HepG2 (cell line): ENCODE measurements around the gene DNAJA1. TPM values are rescaled to one million over a fixed set of nuclear protein-coding genes. Genes with fewer than 3 reads are reported as not detected.

Source experiments
- FOSL1 ChIP-seq: sonication (generic); formaldehyde crosslinking; IDR thresholded peaks from 2 replicates; pipeline ENCODE4 v1.9.0; 2021; ENCODE audit warnings: missing genetic modification reagents, borderline replicate concordance
- HCFC1 ChIP-seq: fragments of 150-350 bp; IDR thresholded peaks from 2 replicates; pipeline ENCODE4 v1.6.1; 2014; ENCODE audit warnings: low read depth, low read length
- NONO ChIP-seq, 2 experiments: fragments of 450-650 bp in 1 of 2; sonication (generic) in 1 of 2; formaldehyde crosslinking in 1 of 2; IDR thresholded peaks in 1 of 2; conservative IDR thresholded peaks in 1 of 2; 2 replicates each; pipeline versions ENCODE4 v1.6.1 to v1.8.0; 2017 to 2022; ENCODE audit warnings: mild to moderate bottlenecking in 1 of 2, missing genetic modification reagents in 1 of 2, moderate library complexity in 1 of 2
- RCOR2 ChIP-seq: IDR thresholded peaks from 2 replicates; pipeline ENCODE4 v1.6.1; 2016; ENCODE audit warnings: missing biosample characterization, missing genetic modification reagents
- SCMH1 ChIP-seq: sonication (generic); formaldehyde crosslinking; IDR thresholded peaks from 2 replicates; pipeline ENCODE4 v1.9.0; 2021; ENCODE audit warnings: missing genetic modification reagents, mild to moderate bottlenecking, borderline replicate concordance
- ZBTB8A ChIP-seq: sonication (generic); formaldehyde crosslinking; IDR thresholded peaks from 2 replicates; pipeline ENCODE4 v1.4.0; 2020; ENCODE audit warnings: mild to moderate bottlenecking, low read depth, missing genetic modification reagents, borderline replicate concordance
- ZNF367 ChIP-seq: sonication (generic); formaldehyde crosslinking; IDR thresholded peaks from 2 replicates; pipeline ENCODE4 v1.4.0; 2020; ENCODE audit warnings: missing genetic modification reagents, borderline replicate concordance
- ZNF546 ChIP-seq: sonication (generic); formaldehyde crosslinking; conservative IDR thresholded peaks from 2 replicates; pipeline ENCODE4 v1.8.1; 2023; ENCODE audit warnings: mild to moderate bottlenecking, missing genetic modification reagents
- ZNF569 ChIP-seq: sonication (generic); formaldehyde crosslinking; IDR thresholded peaks from 2 replicates; pipeline ENCODE4 v1.5.0; 2020; ENCODE audit warnings: mild to moderate bottlenecking, missing genetic modification reagents, moderate library complexity, borderline replicate concordance
- ZNF747 ChIP-seq: sonication (generic); formaldehyde crosslinking; IDR thresholded peaks from 2 replicates; pipeline ENCODE4 v1.8.1; 2023; ENCODE audit warnings: missing genetic modification reagents, mild to moderate bottlenecking, borderline replicate concordance
- ZSCAN12 ChIP-seq: sonication (generic); formaldehyde crosslinking; IDR thresholded peaks from 2 replicates; pipeline ENCODE4 v1.9.0; 2021; ENCODE audit warnings: mild to moderate bottlenecking, missing genetic modification reagents
- ZSCAN20 ChIP-seq: sonication (generic); formaldehyde crosslinking; IDR thresholded peaks from 2 replicates; pipeline ENCODE4 v1.4.0; 2020; ENCODE audit warnings: missing genetic modification reagents, mild to moderate bottlenecking, borderline replicate concordance
- polyA plus RNA-seq, 8 experiments: library from polyadenylated mRNA; depleted of rRNA in 3 of 8; stranded (reverse) in 7 of 8; unstranded in 1 of 8; fragments of >200 nt; fragmentation: Illumina TruSeq in 4 of 8; extraction: Trizol in 4 of 8; gene quantifications; 2 replicates each; pipeline versions ENCODE4 v1.2.1 to v1.2.3, GENCODE V29; 2011 to 2016; ENCODE audit warnings: low read depth in 4 of 8, missing spikeins in 1 of 8, mixed read lengths in 1 of 8; ENCODE audit not compliant: insufficient read depth in 1 of 8
- total RNA-seq, 5 experiments: library from RNA; depleted of rRNA; stranded (reverse); fragments of >200 nt; fragmentation: Illumina TruSeq; extraction: Trizol; gene quantifications; 2 replicates each; pipeline ENCODE4 v1.2.3, GENCODE V29; 2016; ENCODE audit warnings: low read depth in 1 of 5
- TF ChIP-seq, protein P1 (sequence below): IDR thresholded peaks from 2 replicates; pipeline ENCODE4 v1.6.1; 2012; ENCODE audit warnings: low read length, improper control_type of control experiment
- TF ChIP-seq, protein P2 (sequence below): IDR thresholded peaks from 2 replicates; pipeline ENCODE4 v1.6.1; 2018; ENCODE audit warnings: missing genetic modification reagents, mild to moderate bottlenecking, missing compliant biosample characterization
- TF ChIP-seq, protein P3 (sequence below): sonication (generic); formaldehyde crosslinking; IDR thresholded peaks from 2 replicates; pipeline ENCODE4 v1.4.0; 2020; ENCODE audit warnings: low read depth, mild to moderate bottlenecking, missing genetic modification reagents
- TF ChIP-seq, protein P4 (sequence below): sonication (generic); formaldehyde crosslinking; IDR thresholded peaks from 2 replicates; pipeline ENCODE4 v1.4.0; 2020; ENCODE audit warnings: mild to moderate bottlenecking, missing genetic modification reagents
- TF ChIP-seq, protein P5 (sequence below): sonication (generic); formaldehyde crosslinking; IDR thresholded peaks from 2 replicates; pipeline ENCODE4 v1.5.0; 2020; ENCODE audit warnings: missing genetic modification reagents
- TF ChIP-seq, protein P6 (sequence below): sonication (generic); formaldehyde crosslinking; IDR thresholded peaks from 2 replicates; pipeline ENCODE4 v1.4.0; 2020; ENCODE audit warnings: low read depth, mild to moderate bottlenecking, missing genetic modification reagents

DNAJA1 gene
- total and polyA plus RNA-seq, 2 of the 13 experiments (the other 11 are each of a cell fraction or from before 2014, with no cell fraction given): 95.9 to 306 TPM

DNA sequence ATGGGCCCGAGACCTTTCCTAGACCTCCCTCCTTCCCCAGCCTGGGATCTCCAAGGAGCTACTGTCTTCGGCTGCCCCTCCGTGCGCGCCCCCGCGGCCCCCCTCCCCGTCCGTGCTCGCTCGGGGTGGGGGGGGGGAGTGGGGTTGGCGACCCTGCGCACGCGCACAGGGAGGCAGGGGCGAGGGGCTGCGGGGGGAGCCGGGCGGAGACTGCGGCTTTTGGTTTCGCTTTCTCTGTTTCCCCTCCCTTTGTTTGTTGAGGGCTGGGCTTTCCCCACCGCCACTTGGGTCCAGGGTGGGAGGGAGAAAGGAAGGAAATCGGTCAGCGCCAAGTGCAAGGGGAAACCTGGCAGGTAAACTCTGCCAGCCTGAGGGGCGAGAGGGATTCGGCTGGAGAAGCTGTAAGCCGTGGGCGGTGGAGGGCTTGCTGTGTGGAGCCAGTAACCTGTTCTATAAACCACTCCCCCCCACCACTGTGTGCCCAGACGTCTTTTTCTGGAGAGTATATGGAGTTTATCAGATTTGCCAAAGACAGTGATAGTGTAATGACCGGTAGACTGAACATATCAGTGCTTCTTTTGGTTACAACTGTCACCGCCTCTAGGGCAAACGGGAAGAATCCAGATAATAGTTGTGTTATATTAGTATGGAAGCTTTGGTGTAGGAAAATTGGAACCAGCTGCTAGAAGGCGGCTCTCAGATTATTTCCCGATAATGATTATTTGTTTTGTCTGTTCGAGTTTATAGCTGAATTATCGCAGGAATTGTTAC lies 684 bp downstream of the DNAJA1 start (continued):
- TF ChIP-seq HCFC1: no peak
- TF ChIP-seq SCMH1 (CRISPR knock-in tag): no peak
- TF ChIP-seq, protein P1, sequence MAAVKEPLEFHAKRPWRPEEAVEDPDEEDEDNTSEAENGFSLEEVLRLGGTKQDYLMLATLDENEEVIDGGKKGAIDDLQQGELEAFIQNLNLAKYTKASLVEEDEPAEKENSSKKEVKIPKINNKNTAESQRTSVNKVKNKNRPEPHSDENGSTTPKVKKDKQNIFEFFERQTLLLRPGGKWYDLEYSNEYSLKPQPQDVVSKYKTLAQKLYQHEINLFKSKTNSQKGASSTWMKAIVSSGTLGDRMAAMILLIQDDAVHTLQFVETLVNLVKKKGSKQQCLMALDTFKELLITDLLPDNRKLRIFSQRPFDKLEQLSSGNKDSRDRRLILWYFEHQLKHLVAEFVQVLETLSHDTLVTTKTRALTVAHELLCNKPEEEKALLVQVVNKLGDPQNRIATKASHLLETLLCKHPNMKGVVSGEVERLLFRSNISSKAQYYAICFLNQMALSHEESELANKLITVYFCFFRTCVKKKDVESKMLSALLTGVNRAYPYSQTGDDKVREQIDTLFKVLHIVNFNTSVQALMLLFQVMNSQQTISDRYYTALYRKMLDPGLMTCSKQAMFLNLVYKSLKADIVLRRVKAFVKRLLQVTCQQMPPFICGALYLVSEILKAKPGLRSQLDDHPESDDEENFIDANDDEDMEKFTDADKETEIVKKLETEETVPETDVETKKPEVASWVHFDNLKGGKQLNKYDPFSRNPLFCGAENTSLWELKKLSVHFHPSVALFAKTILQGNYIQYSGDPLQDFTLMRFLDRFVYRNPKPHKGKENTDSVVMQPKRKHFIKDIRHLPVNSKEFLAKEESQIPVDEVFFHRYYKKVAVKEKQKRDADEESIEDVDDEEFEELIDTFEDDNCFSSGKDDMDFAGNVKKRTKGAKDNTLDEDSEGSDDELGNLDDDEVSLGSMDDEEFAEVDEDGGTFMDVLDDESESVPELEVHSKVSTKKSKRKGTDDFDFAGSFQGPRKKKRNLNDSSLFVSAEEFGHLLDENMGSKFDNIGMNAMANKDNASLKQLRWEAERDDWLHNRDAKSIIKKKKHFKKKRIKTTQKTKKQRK: no peak
- TF ChIP-seq RCOR2 (CRISPR knock-in tag): no peak
- 0 out of 2 replicates have a peak, but pooled peaks have one; percentile 5 for TF ChIP-seq ZNF546 (CRISPR knock-in tag)
- TF ChIP-seq ZSCAN20 (CRISPR knock-in tag): no peak
- TF ChIP-seq FOSL1 (CRISPR knock-in tag): no peak
- no peak for TF ChIP-seq NONO (IDR thresholded peaks at IDR 0.05)
- 0 out of 2 replicates have a peak, but pooled peaks have one; percentile 14 for TF ChIP-seq NONO (CRISPR knock-in tag; conservative IDR thresholded peaks at IDR 0.05)
- TF ChIP-seq ZNF569 (CRISPR knock-in tag): no peak
- no peak for TF ChIP-seq ZBTB8A (CRISPR knock-in tag)
- TF ChIP-seq, protein P2, sequence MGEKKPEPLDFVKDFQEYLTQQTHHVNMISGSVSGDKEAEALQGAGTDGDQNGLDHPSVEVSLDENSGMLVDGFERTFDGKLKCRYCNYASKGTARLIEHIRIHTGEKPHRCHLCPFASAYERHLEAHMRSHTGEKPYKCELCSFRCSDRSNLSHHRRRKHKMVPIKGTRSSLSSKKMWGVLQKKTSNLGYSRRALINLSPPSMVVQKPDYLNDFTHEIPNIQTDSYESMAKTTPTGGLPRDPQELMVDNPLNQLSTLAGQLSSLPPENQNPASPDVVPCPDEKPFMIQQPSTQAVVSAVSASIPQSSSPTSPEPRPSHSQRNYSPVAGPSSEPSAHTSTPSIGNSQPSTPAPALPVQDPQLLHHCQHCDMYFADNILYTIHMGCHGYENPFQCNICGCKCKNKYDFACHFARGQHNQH (CRISPR knock-in tag): no peak
- TF ChIP-seq, protein P3, sequence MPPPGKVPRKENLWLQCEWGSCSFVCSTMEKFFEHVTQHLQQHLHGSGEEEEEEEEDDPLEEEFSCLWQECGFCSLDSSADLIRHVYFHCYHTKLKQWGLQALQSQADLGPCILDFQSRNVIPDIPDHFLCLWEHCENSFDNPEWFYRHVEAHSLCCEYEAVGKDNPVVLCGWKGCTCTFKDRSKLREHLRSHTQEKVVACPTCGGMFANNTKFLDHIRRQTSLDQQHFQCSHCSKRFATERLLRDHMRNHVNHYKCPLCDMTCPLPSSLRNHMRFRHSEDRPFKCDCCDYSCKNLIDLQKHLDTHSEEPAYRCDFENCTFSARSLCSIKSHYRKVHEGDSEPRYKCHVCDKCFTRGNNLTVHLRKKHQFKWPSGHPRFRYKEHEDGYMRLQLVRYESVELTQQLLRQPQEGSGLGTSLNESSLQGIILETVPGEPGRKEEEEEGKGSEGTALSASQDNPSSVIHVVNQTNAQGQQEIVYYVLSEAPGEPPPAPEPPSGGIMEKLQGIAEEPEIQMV (CRISPR knock-in tag): no peak
- TF ChIP-seq, protein P4, sequence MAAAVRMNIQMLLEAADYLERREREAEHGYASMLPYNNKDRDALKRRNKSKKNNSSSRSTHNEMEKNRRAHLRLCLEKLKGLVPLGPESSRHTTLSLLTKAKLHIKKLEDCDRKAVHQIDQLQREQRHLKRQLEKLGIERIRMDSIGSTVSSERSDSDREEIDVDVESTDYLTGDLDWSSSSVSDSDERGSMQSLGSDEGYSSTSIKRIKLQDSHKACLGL (CRISPR knock-in tag): peak; percentile 46; the same call in 1 of the 2 replicates
- TF ChIP-seq, protein P5, sequence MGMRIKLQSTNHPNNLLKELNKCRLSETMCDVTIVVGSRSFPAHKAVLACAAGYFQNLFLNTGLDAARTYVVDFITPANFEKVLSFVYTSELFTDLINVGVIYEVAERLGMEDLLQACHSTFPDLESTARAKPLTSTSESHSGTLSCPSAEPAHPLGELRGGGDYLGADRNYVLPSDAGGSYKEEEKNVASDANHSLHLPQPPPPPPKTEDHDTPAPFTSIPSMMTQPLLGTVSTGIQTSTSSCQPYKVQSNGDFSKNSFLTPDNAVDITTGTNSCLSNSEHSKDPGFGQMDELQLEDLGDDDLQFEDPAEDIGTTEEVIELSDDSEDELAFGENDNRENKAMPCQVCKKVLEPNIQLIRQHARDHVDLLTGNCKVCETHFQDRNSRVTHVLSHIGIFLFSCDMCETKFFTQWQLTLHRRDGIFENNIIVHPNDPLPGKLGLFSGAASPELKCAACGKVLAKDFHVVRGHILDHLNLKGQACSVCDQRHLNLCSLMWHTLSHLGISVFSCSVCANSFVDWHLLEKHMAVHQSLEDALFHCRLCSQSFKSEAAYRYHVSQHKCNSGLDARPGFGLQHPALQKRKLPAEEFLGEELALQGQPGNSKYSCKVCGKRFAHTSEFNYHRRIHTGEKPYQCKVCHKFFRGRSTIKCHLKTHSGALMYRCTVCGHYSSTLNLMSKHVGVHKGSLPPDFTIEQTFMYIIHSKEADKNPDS (CRISPR knock-in tag): no peak
- TF ChIP-seq ZNF367: no peak
- TF ChIP-seq ZNF747 (CRISPR knock-in tag): peak; percentile 46; the same call in 1 of the 2 replicates
- TF ChIP-seq ZSCAN12 (CRISPR knock-in tag): no peak
- TF ChIP-seq, protein P6, sequence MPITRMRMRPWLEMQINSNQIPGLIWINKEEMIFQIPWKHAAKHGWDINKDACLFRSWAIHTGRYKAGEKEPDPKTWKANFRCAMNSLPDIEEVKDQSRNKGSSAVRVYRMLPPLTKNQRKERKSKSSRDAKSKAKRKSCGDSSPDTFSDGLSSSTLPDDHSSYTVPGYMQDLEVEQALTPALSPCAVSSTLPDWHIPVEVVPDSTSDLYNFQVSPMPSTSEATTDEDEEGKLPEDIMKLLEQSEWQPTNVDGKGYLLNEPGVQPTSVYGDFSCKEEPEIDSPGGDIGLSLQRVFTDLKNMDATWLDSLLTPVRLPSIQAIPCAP (CRISPR knock-in tag): peak; percentile 96; the same call in 1 of the 2 replicates
